KG1 (cell line): ENCODE results near the gene RPL6.
A peak's percentile ranks its signal among the peaks of the same experiment; 100 is the strongest.
"Not testable (repeated sequence)": the region's sequence is repeated elsewhere in the genome, so short reads cannot be mapped to it uniquely, and the experiment has no call there.

Source experiments
- DNase-seq: peaks from one replicate; lab custom pipeline; 2025; lab: John Stamatoyannopoulos, UW

RPL6 gene

GRCh38 chr12:112409064-112409905 lies at the start of gene RPL6:
RPL6 (minus strand) TSS chr12:112409605; CDS start chr12:112408656, 949 bp downstream.
- peak; percentile 91 for DNase-seq

- no peak for DNase-seq
These were observed 49.3 kb upstream of the RPL6 start for GRCh38 chr12:112458751-112459150.

- no peak for DNase-seq
These were observed 48.9 kb upstream of the RPL6 start for GRCh38 chr12:112458330-112458729.

GRCh38 chr12:112457142-112457541 lies 47.7 kb upstream of the RPL6 start:
- DNase-seq = not testable (repeated sequence)

- DNase-seq = no peak
These were observed 46.6 kb upstream of the RPL6 start for GRCh38 chr12:112456029-112456428.

- no peak for DNase-seq
These were observed 41.3 kb upstream of the RPL6 start for GRCh38 chr12:112450725-112451124.

- DNase-seq = not testable (repeated sequence)
These were observed 38.8 kb upstream of the RPL6 start for GRCh38 chr12:112448165-112448564.

- DNase-seq = no peak
These were observed 37.7 kb upstream of the RPL6 start for GRCh38 chr12:112447106-112447505.

- DNase-seq = no peak
These were observed 36.8 kb upstream of the RPL6 start for GRCh38 chr12:112446008-112446725.

GRCh38 chr12:112443916-112444315 lies 34.5 kb upstream of the RPL6 start:
- no peak for DNase-seq

- not testable (repeated sequence) for DNase-seq
These were observed 31.2 kb upstream of the RPL6 start for GRCh38 chr12:112440653-112441052.

- no peak for DNase-seq
These were observed 30.4 kb upstream of the RPL6 start for GRCh38 chr12:112439769-112440168.

- not testable (repeated sequence) for DNase-seq
These were observed 29.2 kb upstream of the RPL6 start for GRCh38 chr12:112438645-112439044.

GRCh38 chr12:112433551-112433950 lies 24.1 kb upstream of the RPL6 start:
- DNase-seq = no peak

- DNase-seq = no peak
These were observed 22.6 kb upstream of the RPL6 start for GRCh38 chr12:112431965-112432364.

GRCh38 chr12:112430929-112431328 lies 21.5 kb upstream of the RPL6 start:
- DNase-seq = no peak

- DNase-seq = no peak
These were observed 18.4 kb upstream of the RPL6 start for GRCh38 chr12:112427760-112428159.

- no peak for DNase-seq
These were observed 16.4 kb upstream of the RPL6 start for GRCh38 chr12:112425582-112426382.

GRCh38 chr12:112424126-112424525 lies 14.7 kb upstream of the RPL6 start:
- no peak for DNase-seq

GRCh38 chr12:112422531-112422930 lies 13.1 kb upstream of the RPL6 start:
- no peak for DNase-seq

- no peak for DNase-seq
These were observed 12.0 kb upstream of the RPL6 start for GRCh38 chr12:112421363-112421762.

- DNase-seq = no peak
These were observed 11.3 kb upstream of the RPL6 start for GRCh38 chr12:112420740-112421139.
